Sigmoid colon (tissue), 7 donors: ENCODE data around the gene FRAS1. TPM values are rescaled to one million over a fixed set of nuclear protein-coding genes. Genes with fewer than 3 reads are reported as not detected.

ENCODE experiments used
- DNase-seq: peaks from one replicate; pipeline ENCODE4 v3.0.0-alpha.2; 2019
- H3K27ac ChIP-seq, 4 donors: fragments of 200-600 bp; sonication (generic); one replicate each; pipeline ENCODE4 v1.5.1; 2016 to 2019; ENCODE audit warnings: mild to moderate bottlenecking in 1 of 4
- H3K27me3 ChIP-seq, 3 donors: fragments of 200-600 bp; sonication (generic); one replicate each; pipeline ENCODE4 v1.5.1; 2019; ENCODE audit warnings: mild to moderate bottlenecking in 1 of 3
- H3K36me3 ChIP-seq, 4 donors: fragments of 200-600 bp; sonication (generic); one replicate each; pipeline ENCODE4 v1.5.1; 2016 to 2019
- H3K4me1 ChIP-seq, 4 donors: fragments of 200-600 bp; sonication (generic); one replicate each; pipeline ENCODE4 v1.5.1; 2017 to 2019
- H3K4me3 ChIP-seq, 4 donors: fragments of 200-600 bp; sonication (generic); one replicate each; pipeline ENCODE4 v1.5.1; 2017 to 2019; ENCODE audit warnings: mild to moderate bottlenecking in 2 of 4, moderate library complexity in 1 of 4
- H3K9me3 ChIP-seq, 4 donors: fragments of 200-600 bp in 3 of 4; sonication (generic) in 3 of 4; one replicate each; pipeline versions ENCODE4 v1.5.1 to v1.6.1; 2013 to 2019
- CTCF ChIP-seq, 4 experiments: fragments of 450-650 bp in 3 of 4; fragments of 200-600 bp in 1 of 4; IDR thresholded peaks; one replicate each; pipeline ENCODE4 v1.5.1; 2016 to 2019; ENCODE audit warnings: antibody characterized with exemption in 4 of 4, mild to moderate bottlenecking in 3 of 4, moderate library complexity in 2 of 4
- EP300 ChIP-seq, 4 donors: sonication (generic); formaldehyde crosslinking; IDR thresholded peaks; one replicate each; pipeline ENCODE4 v1.6.1; 2017; ENCODE audit warnings: antibody characterized with exemption in 4 of 4
- POLR2A ChIP-seq, 2 donors: fragments of 450-650 bp; IDR thresholded peaks; one replicate each; pipeline ENCODE4 v1.6.1; 2016; ENCODE audit warnings: antibody characterized with exemption in 2 of 2, mild to moderate bottlenecking in 2 of 2, moderate library complexity in 2 of 2
- POLR2AphosphoS5 ChIP-seq, 4 donors: sonication (generic); formaldehyde crosslinking; IDR thresholded peaks; one replicate each; pipeline ENCODE4 v1.6.1; 2017; ENCODE audit warnings: antibody characterized with exemption in 4 of 4
- WGBS, 2 donors: extraction: QIAGEN DNeasy Blood & Tissue Kit; methylation state at CpG; one replicate each; pipeline ENCODE4 v1.1.7; 2013; 5-methylcytosine and 5-hydroxymethylcytosine counted together
- intact Hi-C: fragments of 100-400 bp; cut with DNase I; formaldehyde crosslinking; loops from one replicate; pipeline ENCODE4 v1.15.1; 2023
- polyA plus RNA-seq, 3 donors: library from polyadenylated mRNA; stranded (reverse); fragments of 200-250 nt; gene quantifications; one replicate each; pipeline ENCODE4 v1.2.3, GENCODE V29; 2013
- total RNA-seq, 4 donors: library from RNA; depleted of rRNA; stranded (reverse); fragments of >200 nt; gene quantifications; one replicate each; pipeline ENCODE4 v1.1.0, GENCODE V29; 2016
- donor health status: healthy with polysubstance abuse.
- donor health status: Bipolar disorder and iron deficiency.
- donor health status: healthy.

The FRAS1 gene
- total and polyA plus RNA-seq, 7 donors: under 0.01 to 22.4 (median 7.4) TPM; not detected in 1

- no peaks in the 10 kb centered on the region for H3K9me3 ChIP-seq
- peaks cover 0 to 40% (median 0%) of the 10 kb centered on the region in 4 donors for H3K36me3 ChIP-seq
- whole genome bisulfite sequencing, 2 donors: 67 to 86% methylated on average over 4 of the region's 4 CpGs
- H3K27ac ChIP-seq: no peak overlapping the region
- intact Hi-C loops: no loop called here
- no peak for TF ChIP-seq EP300 (IDR thresholded peaks at IDR 0.05)
- no peak for TF ChIP-seq CTCF (IDR thresholded peaks at IDR 0.05)
- TF ChIP-seq POLR2AphosphoS5 (IDR thresholded peaks at IDR 0.05): no peak
- no peak for TF ChIP-seq POLR2A (IDR thresholded peaks at IDR 0.05)
- DNase-seq: no peak
- no peak overlapping the region for H3K4me3 ChIP-seq
- no peaks in the 10 kb centered on the region for H3K27me3 ChIP-seq
- no peaks in the 10 kb centered on the region for H3K4me1 ChIP-seq
Observed at GRCh38 chr4:78584863-78585547, 527.9 kb downstream of the FRAS1 start.

DNA sequence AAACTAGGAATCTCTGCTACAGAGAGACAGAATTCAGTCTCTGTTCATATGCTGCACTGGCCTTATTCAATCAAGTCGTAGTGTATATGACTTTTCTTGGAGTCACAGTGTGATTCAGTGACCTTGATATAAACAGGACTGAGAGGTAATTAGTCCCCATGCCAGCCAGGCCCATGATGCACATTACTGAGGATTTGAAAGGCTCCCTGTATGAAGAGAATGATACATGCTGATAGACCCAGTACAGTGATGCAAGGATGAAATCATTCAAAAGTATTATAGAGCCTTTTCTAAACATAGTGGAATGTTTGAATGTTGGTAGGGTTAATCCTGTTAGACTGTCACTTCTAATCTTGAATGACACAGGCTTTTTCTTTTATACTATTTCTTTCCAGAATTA, 528.5 kb downstream of the FRAS1 start:
- Histone ChIP-seq H3K27ac (no peak overlapping the region), H3K4me3 (no peak overlapping the region), H3K36me3 (peaks cover 0 to 34% (median 0%) of the 10 kb centered on the region in 4 donors), H3K27me3 (no peaks in the 10 kb centered on the region), H3K9me3 (no peaks in the 10 kb centered on the region), H3K4me1 (no peaks in the 10 kb centered on the region)
- 43 to 54% methylated on average over 1 of the region's 1 CpG for WGBS, 2 donors
- no peak for DNase-seq
- TF ChIP-seq EP300 (IDR thresholded peaks at IDR 0.05) (no peak), POLR2AphosphoS5 (IDR thresholded peaks at IDR 0.05) (no peak), CTCF (IDR thresholded peaks at IDR 0.05) (no peak), POLR2A (IDR thresholded peaks at IDR 0.05) (no peak)
- intact Hi-C loops: no loop called here

DNA sequence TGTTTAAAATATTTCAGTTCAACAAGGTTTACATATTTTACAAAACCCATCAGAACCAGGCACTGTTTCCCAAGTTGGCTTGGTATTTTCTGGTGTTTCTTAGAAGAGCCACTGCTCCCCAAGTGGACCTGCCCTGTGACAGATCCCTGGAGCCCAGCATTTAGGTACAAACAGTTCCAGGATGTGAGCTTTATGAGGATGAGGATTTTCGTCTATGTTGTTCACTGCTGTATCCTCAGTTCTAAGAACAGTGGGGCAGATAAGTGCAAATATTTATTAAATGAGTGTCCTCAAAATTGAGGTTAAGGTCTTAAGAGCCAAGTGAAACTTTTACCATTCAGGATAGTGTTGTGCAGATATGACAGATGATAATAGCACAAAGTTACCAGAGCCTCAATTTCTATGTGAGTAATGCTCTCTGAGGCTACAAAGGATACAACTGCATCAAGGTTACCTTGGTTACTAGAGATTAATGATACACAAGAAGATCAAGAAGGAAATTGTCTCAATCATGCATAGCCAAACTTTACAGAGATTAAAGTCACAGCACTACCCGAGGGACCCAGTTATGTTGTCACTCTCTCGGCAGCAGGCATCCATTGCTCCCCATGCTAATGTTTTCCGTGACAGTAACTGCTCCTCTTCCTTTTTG, 531.9 kb downstream of the FRAS1 start:
- H3K36me3 ChIP-seq: peaks cover 0 to 17% (median 0%) of the 10 kb centered on the region in 4 donors
- H3K27me3 ChIP-seq: no peaks in the 10 kb centered on the region
- no peak overlapping the region for H3K4me3 ChIP-seq
- no peak for TF ChIP-seq CTCF (IDR thresholded peaks at IDR 0.05)
- no peak for TF ChIP-seq POLR2AphosphoS5 (IDR thresholded peaks at IDR 0.05)
- no peak for TF ChIP-seq POLR2A (IDR thresholded peaks at IDR 0.05)
- no peak for TF ChIP-seq EP300 (IDR thresholded peaks at IDR 0.05)
- no peaks in the 10 kb centered on the region for H3K4me1 ChIP-seq
- H3K27ac ChIP-seq: peak overlapping the region in 1 of 4 donors; percentile 49
- no peak for DNase-seq
- intact Hi-C loops: no loop called here
- WGBS, 2 donors: 66 to 76% methylated on average over 4 of the region's 4 CpGs
- H3K9me3 ChIP-seq: no peaks in the 10 kb centered on the region

DNA sequence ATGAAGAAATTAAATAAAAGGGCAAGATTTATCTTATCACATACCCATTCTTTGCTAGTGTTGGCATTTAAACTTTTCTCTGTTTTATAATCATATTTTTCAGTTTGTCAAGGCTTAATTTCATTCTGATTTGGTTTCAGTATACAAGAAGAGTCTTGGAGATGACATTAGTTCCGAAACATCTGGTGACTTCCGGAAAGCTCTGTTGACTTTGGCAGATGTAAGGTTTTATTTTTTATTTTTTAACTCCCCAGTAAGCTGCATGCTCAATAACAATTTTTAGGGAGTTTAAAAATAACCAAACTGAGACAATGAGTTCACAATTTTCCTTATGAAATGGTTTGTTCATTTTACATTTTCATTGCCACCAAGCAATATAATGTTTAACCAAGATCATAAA, 534.3 kb downstream of the FRAS1 start:
- TF ChIP-seq EP300 (IDR thresholded peaks at IDR 0.05) (no peak), POLR2AphosphoS5 (IDR thresholded peaks at IDR 0.05) (no peak), POLR2A (IDR thresholded peaks at IDR 0.05) (no peak), CTCF (IDR thresholded peaks at IDR 0.05) (no peak)
- 13 to 60% methylated on average over 2 of the region's 2 CpGs for WGBS, 2 donors
- DNase-seq: no peak
- Histone ChIP-seq H3K27me3 (no peaks in the 10 kb centered on the region), H3K4me3 (no peak overlapping the region), H3K9me3 (no peaks in the 10 kb centered on the region), H3K36me3 (peaks cover 0 to 9% (median 0%) of the 10 kb centered on the region in 4 donors), H3K27ac (peak overlapping the region in 1 of 4 donors; percentile 41), H3K4me1 (no peaks in the 10 kb centered on the region)
- intact Hi-C loops: no loop called here
